ENCODE measurements around the gene SYT5.

DNA sequence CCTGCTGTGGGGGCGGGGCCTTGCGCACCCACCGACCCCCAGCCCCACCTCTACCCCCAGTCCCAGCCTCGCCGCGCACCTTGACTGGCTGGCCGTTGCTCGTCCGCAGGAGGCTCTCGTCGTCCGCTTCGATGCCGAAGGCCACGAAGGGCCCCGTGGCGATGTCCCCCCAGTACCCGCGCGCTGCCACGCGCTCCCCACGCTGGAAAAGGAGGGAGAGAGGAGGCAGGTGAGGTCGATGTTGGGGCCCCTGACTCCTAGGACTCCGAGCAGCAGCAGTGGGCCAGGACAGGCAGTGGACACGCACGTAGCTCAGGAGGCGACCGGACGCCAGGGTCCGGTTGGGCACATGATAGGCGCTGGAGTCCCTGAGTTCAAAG lies 19.1 kb downstream of the SYT5 start:
- no peak for TF ChIP-seq EZH2 (IDR thresholded peaks at IDR 0.05; ENCODE audit: borderline replicate concordance, control insufficient read depth, low read depth, low read length)
- no peak for TF ChIP-seq BHLHE40 (IDR thresholded peaks at IDR 0.05; ENCODE audit: borderline replicate concordance in 1 of 2, low read depth in 2 of 2, low read length in 1 of 2)
- TF ChIP-seq ESRRA (IDR thresholded peaks at IDR 0.05; ENCODE audit: low read length) = no peak
- TF ChIP-seq POLR2A (IDR thresholded peaks at IDR 0.05; ENCODE audit: low read depth, low read length) = no peak
- no peak for TF ChIP-seq NR2C1 (IDR thresholded peaks at IDR 0.05)
- no peak for TF ChIP-seq TARDBP (IDR thresholded peaks at IDR 0.05; ENCODE audit: borderline replicate concordance)
- TF ChIP-seq POLR2AphosphoS5 (IDR thresholded peaks at IDR 0.05; ENCODE audit: low read length) = no peak
- TF ChIP-seq ZNF274 (IDR thresholded peaks at IDR 0.05; ENCODE audit: insufficient read depth, insufficient read length) = no peak
